HEK293 (cell line): ENCODE measurements around the gene LRRC8E.

ENCODE experiments used
- CTCF ChIA-PET: fragments of 350-600 bp; formaldehyde crosslinking; extraction: SDS; loops from one replicate; lab custom pipeline; 2021; ENCODE audit warnings: antibody characterized with exemption; lab: Yijun Ruan, JAX
- POLR2A ChIA-PET: fragments of 300-600 bp; formaldehyde crosslinking; extraction: SDS; loops from one replicate; lab custom pipeline; 2020; ENCODE audit warnings: antibody characterized with exemption, inconsistent platforms; lab: Yijun Ruan, JAX
- H3K27ac ChIP-seq: fragments of 200-500 bp; sonication (Bioruptor generic); 2 replicates; pipeline ENCODE4 v1.5.1; 2014; ENCODE audit warnings: low read depth, low read length, control low read depth, inconsistent platforms; ENCODE audit errors: extremely low read depth
- H3K36me3 ChIP-seq, 2 experiments: fragments of 200-500 bp in 1 of 2; sonication (Bioruptor generic) in 1 of 2; 1 replicate in 1 of 2; 2 replicates in 1 of 2; pipeline ENCODE4 v1.5.1; 2014 to 2017; ENCODE audit warnings: inconsistent platforms in 2 of 2, low read length in 2 of 2; ENCODE audit not compliant: control insufficient read depth in 2 of 2, insufficient read depth in 1 of 2
- H3K4me1 ChIP-seq: fragments of 200-500 bp; sonication (Bioruptor generic); 2 replicates; pipeline ENCODE4 v1.5.1; 2014; ENCODE audit warnings: mild to moderate bottlenecking, low read length, inconsistent platforms; ENCODE audit not compliant: control insufficient read depth, insufficient read depth
- H3K4me3 ChIP-seq: 2 replicates; pipeline ENCODE4 v1.5.1; 2011; ENCODE audit warnings: low read depth, mild to moderate bottlenecking, control low read depth, low read length, moderate library complexity
- H3K9me3 ChIP-seq: fragments of 200-500 bp; sonication (Bioruptor generic); 2 replicates; pipeline ENCODE4 v1.5.1; 2014; ENCODE audit warnings: low read depth, low read length, inconsistent platforms; ENCODE audit not compliant: control insufficient read depth, insufficient read depth
- ELK4 ChIP-seq: IDR thresholded peaks from 2 replicates; pipeline ENCODE4 v1.6.1; 2011; ENCODE audit warnings: mild to moderate bottlenecking, low read depth, low read length, borderline replicate concordance
- GLIS1 ChIP-seq: fragments of 450-650 bp; formaldehyde crosslinking; IDR thresholded peaks from 2 replicates; pipeline ENCODE4 v1.5.1; 2016; ENCODE audit warnings: missing biosample characterization, missing genetic modification characterization
- HOXC10 ChIP-seq: sonication (generic); formaldehyde crosslinking; IDR thresholded peaks from 2 replicates; pipeline ENCODE4 v1.8.1; 2023; ENCODE audit warnings: mild to moderate bottlenecking, missing genetic modification reagents
- MEIS1 ChIP-seq: sonication (generic); formaldehyde crosslinking; IDR thresholded peaks from 2 replicates; pipeline ENCODE4 v1.8.1; 2022; ENCODE audit warnings: missing genetic modification reagents, mild to moderate bottlenecking, borderline replicate concordance
- MYNN ChIP-seq: fragments of 450-650 bp; formaldehyde crosslinking; IDR thresholded peaks from 2 replicates; pipeline ENCODE4 v1.5.1; 2016; ENCODE audit warnings: missing biosample characterization, missing genetic modification characterization, borderline replicate concordance
- PRDM4 ChIP-seq: fragments of 450-650 bp; formaldehyde crosslinking; IDR thresholded peaks from 2 replicates; pipeline ENCODE4 v1.5.1; 2017; ENCODE audit warnings: missing biosample characterization, missing genetic modification characterization
- PRDM6 ChIP-seq: fragments of 450-650 bp; formaldehyde crosslinking; IDR thresholded peaks from 2 replicates; pipeline ENCODE4 v1.5.1; 2017; ENCODE audit warnings: missing biosample characterization, missing genetic modification characterization
- YY1 ChIP-seq: fragments of 450-650 bp; formaldehyde crosslinking; IDR thresholded peaks from 2 replicates; pipeline ENCODE4 v1.5.1; 2018; ENCODE audit warnings: missing biosample characterization, missing genetic modification characterization
- ZBTB17 ChIP-seq: fragments of 450-650 bp; formaldehyde crosslinking; IDR thresholded peaks from 2 replicates; pipeline ENCODE4 v1.5.1; 2016; ENCODE audit warnings: missing biosample characterization, missing genetic modification characterization
- ZBTB20 ChIP-seq: fragments of 450-650 bp; formaldehyde crosslinking; IDR thresholded peaks from 2 replicates; pipeline ENCODE4 v1.5.1; 2016; ENCODE audit warnings: missing biosample characterization, missing genetic modification characterization
- ZBTB26 ChIP-seq: fragments of 450-650 bp; formaldehyde crosslinking; optimal IDR thresholded peaks from 2 replicates; pipeline ENCODE3; 2016; ENCODE audit warnings: missing biosample characterization, mild to moderate bottlenecking, missing genetic modification characterization
- ZBTB7A ChIP-seq: fragments of 450-650 bp; formaldehyde crosslinking; IDR thresholded peaks from 2 replicates; pipeline ENCODE4 v1.5.1; 2016; ENCODE audit warnings: low read depth, missing biosample characterization, missing genetic modification characterization
- ZFP41 ChIP-seq: fragments of 450-650 bp; formaldehyde crosslinking; IDR thresholded peaks from 2 replicates; pipeline ENCODE4 v1.5.1; 2016; ENCODE audit warnings: missing biosample characterization, missing genetic modification characterization, borderline replicate concordance
- ZNF155 ChIP-seq: fragments of 450-650 bp; formaldehyde crosslinking; IDR thresholded peaks from 2 replicates; pipeline ENCODE4 v1.5.1; 2016; ENCODE audit warnings: missing biosample characterization, missing genetic modification characterization
- ZNF335 ChIP-seq: fragments of 450-650 bp; formaldehyde crosslinking; conservative IDR thresholded peaks from 2 replicates; pipeline ENCODE4 v1.5.1; 2016; ENCODE audit warnings: missing biosample characterization, missing genetic modification characterization
- ZNF341 ChIP-seq: fragments of 450-650 bp; formaldehyde crosslinking; IDR thresholded peaks from 2 replicates; pipeline ENCODE4; 2016; ENCODE audit warnings: low read depth, missing biosample characterization, missing genetic modification characterization
- ZNF37A ChIP-seq: fragments of 450-650 bp; IDR thresholded peaks from 2 replicates; pipeline ENCODE4 v1.5.1; 2018; ENCODE audit warnings: missing biosample characterization, missing genetic modification characterization
- ZNF558 ChIP-seq: fragments of 450-650 bp; formaldehyde crosslinking; IDR thresholded peaks from 2 replicates; pipeline ENCODE4 v1.5.1; 2016; ENCODE audit warnings: missing biosample characterization, missing genetic modification characterization
- ZNF639 ChIP-seq: fragments of 450-650 bp; formaldehyde crosslinking; IDR thresholded peaks from 2 replicates; pipeline ENCODE4 v1.5.1; 2016; ENCODE audit warnings: missing biosample characterization, missing genetic modification characterization
- ZNF658 ChIP-seq: fragments of 450-650 bp; formaldehyde crosslinking; IDR thresholded peaks from 2 replicates; pipeline ENCODE4; 2016; ENCODE audit warnings: missing biosample characterization, missing genetic modification characterization
- ZNF704 ChIP-seq: fragments of 450-650 bp; formaldehyde crosslinking; IDR thresholded peaks from 2 replicates; pipeline ENCODE4 v1.5.1; 2016; ENCODE audit warnings: missing biosample characterization, missing genetic modification characterization
- TF ChIP-seq, protein P1 (sequence below): fragments of 450-650 bp; formaldehyde crosslinking; IDR thresholded peaks from 2 replicates; pipeline ENCODE4 v1.5.1; 2016; ENCODE audit warnings: missing biosample characterization, missing genetic modification characterization

Gene LRRC8E

DNA sequence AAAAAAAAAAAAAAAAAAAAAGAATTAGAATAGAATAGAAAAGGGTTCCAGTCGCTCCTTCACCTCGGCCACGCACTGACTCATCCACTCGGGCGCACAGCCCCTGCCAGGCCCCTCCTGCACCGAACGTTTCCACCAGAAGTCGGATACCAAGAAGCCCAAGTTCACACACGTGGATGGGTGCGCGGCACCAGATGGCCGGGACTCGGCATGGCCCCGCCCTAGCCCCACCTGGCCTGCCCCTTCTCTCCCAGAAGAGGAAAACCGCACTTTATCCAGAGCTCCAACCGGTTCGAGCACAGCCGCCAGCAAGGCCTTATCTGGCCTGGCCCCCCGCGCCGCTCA is 20.0 kb upstream of the LRRC8E start:
- ChIA-PET POLR2A (interaction anchor here (0.6 to 2.2 kb wide), 12 partner anchors 8 to 187 kb away, joined by 3 to 35 read pairs (median 8); partner anchors contain the start of genes LRRC8E, MAP2K7, SNAPC2 and TIMM44), CTCF (interaction anchor here (0.6 to 2.4 kb wide), 21 partner anchors 9 to 165 kb away, joined by 3 to 25 read pairs (median 5); partner anchors contain the start of genes MAP2K7, SNAPC2 and TIMM44)
- Histone ChIP-seq H3K36me3 (no peaks in the 10 kb centered on the region), H3K27ac (no peak overlapping the region), H3K4me1 (peaks cover 6% of the 10 kb centered on the region), H3K9me3 (no peaks in the 10 kb centered on the region), H3K4me3 (no peak overlapping the region)
- TF ChIP-seq ZBTB26 (tag by site-specific recombination) (peak; percentile 28), GLIS1 (tag by site-specific recombination) (peak; percentile 94; the same call in 1 of the 2 replicates), PRDM6 (tag by site-specific recombination) (no peak), ZNF341 (tag by site-specific recombination) (no peak), ZNF37A (tag by site-specific recombination) (no peak), ZBTB20 (tag by site-specific recombination) (peak; percentile 99), ZBTB17 (tag by site-specific recombination) (peak; percentile 70; the same call in 1 of the 2 replicates), ZBTB7A (tag by site-specific recombination) (no peak), ZNF155 (tag by site-specific recombination) (no peak), ZNF639 (tag by site-specific recombination) (0 out of 2 replicates have a peak, but pooled peaks have one; percentile 21), HOXC10 (CRISPR knock-in tag) (no peak), ZNF335 (tag by site-specific recombination) (peak; percentile 50; the same call in 1 of the 2 replicates)

- no peaks in the 10 kb centered on the region for H3K9me3 ChIP-seq
- peak overlapping the region; percentile 52 for H3K4me3 ChIP-seq
- no peaks in the 10 kb centered on the region for H3K36me3 ChIP-seq
- POLR2A ChIA-PET = interaction anchor here (0.6 to 2.2 kb wide), 15 partner anchors 9 to 455 kb away, joined by 3 to 35 read pairs (median 4); partner anchors contain the start of genes LRRC8E, MAP2K7, SNAPC2 and TIMM44
- CTCF ChIA-PET = interaction anchor here (0.6 to 2.4 kb wide), 34 partner anchors 8 to 1444 kb away, joined by 3 to 25 read pairs (median 5); partner anchors contain the start of genes LRRC8E, MAP2K7, SNAPC2 and TIMM44
- H3K4me1 ChIP-seq = peaks cover 6% of the 10 kb centered on the region
- peak overlapping the region; percentile 45; the same call in 1 of the 2 replicates for H3K27ac ChIP-seq
- TF ChIP-seq ZNF658 (no peak), ZNF558 (tag by site-specific recombination) (no peak), YY1 (tag by site-specific recombination) (0 out of 2 replicates have a peak, but pooled peaks have one; percentile 51), PRDM4 (tag by site-specific recombination) (no peak), MYNN (tag by site-specific recombination) (no peak), ELK4 (no peak), MEIS1 (CRISPR knock-in tag) (no peak), ZBTB26 (tag by site-specific recombination) (peak; percentile 42), ZFP41 (no peak), ZNF704 (no peak)
- TF ChIP-seq, protein P1, sequence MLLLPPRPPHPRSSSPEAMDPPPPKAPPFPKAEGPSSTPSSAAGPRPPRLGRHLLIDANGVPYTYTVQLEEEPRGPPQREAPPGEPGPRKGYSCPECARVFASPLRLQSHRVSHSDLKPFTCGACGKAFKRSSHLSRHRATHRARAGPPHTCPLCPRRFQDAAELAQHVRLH (tag by site-specific recombination) = no peak
Measured at GRCh38 chr19:7868671-7869452, 19.4 kb upstream of the LRRC8E start.
